A549 (cell line): Measurements from ENCODE around the gene NFKB2.

Source experiments
- CTCF ChIP-seq: fragments of >200 bp; sonication (Bioruptor Twin); formaldehyde crosslinking; IDR thresholded peaks from 3 replicates; pipeline ENCODE4 v1.5.1; 2016
- EP300 ChIP-seq, 2 experiments: fragments of >200 bp; sonication (Bioruptor Twin); formaldehyde crosslinking; IDR thresholded peaks; 2 replicates in 1 of 2; 3 replicates in 1 of 2; pipeline ENCODE4 v1.6.1; 2016 to 2017
- JUN ChIP-seq, 2 experiments: fragments of >200 bp; sonication (Bioruptor Twin); formaldehyde crosslinking; IDR thresholded peaks; 2 replicates in 1 of 2; 3 replicates in 1 of 2; pipeline ENCODE4 v1.6.1; 2016 to 2017
- POLR2A ChIP-seq: IDR thresholded peaks from 2 replicates; pipeline ENCODE4 v1.6.1; 2012; ENCODE audit warnings: mild to moderate bottlenecking, low read length
- RCOR1 ChIP-seq: fragments of 150-350 bp; IDR thresholded peaks from 2 replicates; pipeline ENCODE4 v1.6.1; 2014; ENCODE audit warnings: antibody characterized with exemption, low read length, low read depth
- RNF2 ChIP-seq: fragments of 200-600 bp; sonication (generic); IDR thresholded peaks from 2 replicates; pipeline ENCODE4 v1.6.1; 2016; ENCODE audit warnings: low read depth, mild to moderate bottlenecking, antibody characterized with exemption, moderate library complexity, borderline replicate concordance

- TF ChIP-seq POLR2A: no peak
- TF ChIP-seq CTCF: no peak
- no peak for TF ChIP-seq JUN (IDR thresholded peaks at IDR 0.05)
- TF ChIP-seq RCOR1: no peak
- no peak for TF ChIP-seq EP300 (IDR thresholded peaks at IDR 0.05)
- no peak for TF ChIP-seq RNF2
Observed at GRCh38 chr10:102389894-102390293, 5.6 kb upstream of the NFKB2 start.
